Gastrocnemius medialis (tissue), 4 donors: ENCODE results near the gene PCDHA13. TPM values are rescaled to one million over a fixed set of nuclear protein-coding genes. Genes with fewer than 3 reads are reported as not detected.
A peak's percentile ranks its signal among the peaks of the same experiment; 100 is the strongest.
"Not testable (repeated sequence)": the region's sequence is repeated elsewhere in the genome, so short reads cannot be mapped to it uniquely, and the experiment has no call there.

ENCODE experiments used
- ATAC-seq, 2 donors: fragments of 150-250 bp; one replicate each; pipeline ENCODE4 v1.9.1; 2016
- DNase-seq, 2 donors: peaks; one replicate each; pipeline ENCODE4 v3.0.0-alpha.2; 2019
- H3K27ac ChIP-seq, 4 donors: fragments of 200-600 bp; sonication (generic); 1 replicate in 1 of 4; 2 replicates in 3 of 4; pipeline ENCODE4 v1.5.1; 2016 to 2018; ENCODE audit warnings: mild to moderate bottlenecking in 2 of 4, moderate library complexity in 1 of 4
- H3K27me3 ChIP-seq, 3 donors: fragments of 200-600 bp; sonication (generic) in 2 of 3; 1 replicate in 1 of 3; 2 replicates in 2 of 3; pipeline versions ENCODE4 v1.5.1 to v1.6.0; 2016 to 2019; ENCODE audit warnings: mild to moderate bottlenecking in 1 of 3, moderate library complexity in 1 of 3
- H3K36me3 ChIP-seq, 2 donors: fragments of 200-600 bp; sonication (generic) in 1 of 2; one replicate each; pipeline ENCODE4 v1.5.1; 2017 to 2018
- H3K4me1 ChIP-seq, 2 donors: fragments of 200-600 bp; sonication (generic) in 1 of 2; one replicate each; pipeline ENCODE4 v1.5.1; 2016 to 2017; ENCODE audit warnings: mild to moderate bottlenecking in 2 of 2
- H3K4me3 ChIP-seq, 4 donors: fragments of 200-600 bp; sonication (generic) in 3 of 4; 1 replicate in 1 of 4; 2 replicates in 3 of 4; pipeline ENCODE4 v1.5.1; 2016 to 2019; ENCODE audit warnings: mild to moderate bottlenecking in 2 of 4
- H3K9me3 ChIP-seq, 3 donors: fragments of 200-600 bp; sonication (generic) in 2 of 3; 1 replicate in 1 of 3; 2 replicates in 2 of 3; pipeline ENCODE4 v1.5.1; 2016 to 2019
- POLR2A ChIP-seq, 2 donors: fragments of 450-650 bp; IDR thresholded peaks; one replicate each; pipeline ENCODE4 v1.6.1; 2017; ENCODE audit warnings: antibody characterized with exemption in 2 of 2, mild to moderate bottlenecking in 2 of 2, moderate library complexity in 2 of 2
- in situ Hi-C, 4 donors: fragments of 200-750 bp; cut with MboI; loops; one replicate each; pipeline versions ENCODE4 v1.15.0 to v1.8.0; 2017; ENCODE audit warnings: low sequenced_read_pairs in 4 of 4
- intact Hi-C: fragments of 100-400 bp; cut with DNase I; formaldehyde crosslinking; loops from one replicate; pipeline ENCODE4 v1.15.1; 2023; ENCODE audit warnings: low total_unique reads
- total RNA-seq, 4 donors: library from RNA; depleted of rRNA; stranded (reverse); fragments of >200 nt; gene quantifications; one replicate each; pipeline versions ENCODE4 v1.1.0 to v1.2.3, GENCODE V29; 2016
- TF ChIP-seq, protein P1 (sequence below), 5 experiments: fragments of 450-650 bp in 3 of 5; fragments of 200-600 bp in 2 of 5; sonication (generic) in 2 of 5; IDR thresholded peaks in 4 of 5; conservative IDR thresholded peaks in 1 of 5; 1 replicate in 4 of 5; 2 replicates in 1 of 5; pipeline ENCODE4 v1.5.1; 2016 to 2019; ENCODE audit warnings: antibody characterized with exemption in 5 of 5, mild to moderate bottlenecking in 3 of 5, moderate library complexity in 3 of 5

The PCDHA13 gene
- total RNA-seq, 4 donors from 2014 or later = not detected

DNA sequence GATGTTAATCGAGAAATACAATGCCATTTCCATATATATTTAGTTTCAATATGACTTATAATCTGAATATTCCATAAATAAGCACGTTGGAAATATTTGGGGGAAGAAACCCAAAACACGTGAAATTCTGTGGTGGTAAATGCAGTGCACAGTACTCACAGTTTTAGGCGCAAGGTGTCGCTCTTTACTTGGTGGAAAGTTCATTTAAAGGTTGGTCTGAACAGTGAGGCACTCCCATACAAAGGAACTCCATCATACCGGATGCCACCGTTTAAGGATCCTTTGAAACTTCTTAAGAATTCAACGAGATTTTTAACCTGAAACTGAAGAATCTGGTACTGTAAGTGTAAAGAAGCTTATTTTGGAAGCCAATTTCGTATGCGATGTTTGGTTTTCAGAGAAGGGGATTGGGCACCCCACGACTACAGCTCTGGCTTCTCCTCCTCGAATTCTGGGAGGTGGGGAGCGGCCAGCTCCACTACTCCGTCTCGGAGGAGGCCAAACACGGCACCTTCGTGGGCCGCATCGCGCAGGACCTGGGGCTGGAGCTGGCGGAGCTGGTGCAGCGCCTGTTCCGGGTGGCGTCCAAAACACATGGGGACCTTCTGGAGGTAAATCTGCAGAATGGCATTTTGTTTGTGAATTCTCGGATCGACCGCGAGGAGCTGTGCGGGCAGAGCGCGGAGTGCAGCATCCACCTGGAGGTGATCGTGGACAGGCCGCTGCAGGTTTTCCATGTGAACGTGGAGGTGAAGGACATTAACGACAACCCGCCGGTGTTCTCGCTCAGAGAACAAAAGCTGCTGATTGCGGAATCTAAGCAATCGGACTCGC lies 13.0 kb upstream of the PCDHA13 start, which contains the start of gene PCDHA11:
TSS of gene PCDHA11 (plus strand) at position 237 of the 834 bp plus-strand sequence. CDS start at position 384, 147 bp downstream.
- H3K9me3 ChIP-seq = peaks cover 0 to 6% (median 0%) of the 10 kb centered on the region in 3 donors
- peaks cover 0 to 11% (median 0%) of the 10 kb centered on the region in 3 donors for H3K27me3 ChIP-seq

DNA sequence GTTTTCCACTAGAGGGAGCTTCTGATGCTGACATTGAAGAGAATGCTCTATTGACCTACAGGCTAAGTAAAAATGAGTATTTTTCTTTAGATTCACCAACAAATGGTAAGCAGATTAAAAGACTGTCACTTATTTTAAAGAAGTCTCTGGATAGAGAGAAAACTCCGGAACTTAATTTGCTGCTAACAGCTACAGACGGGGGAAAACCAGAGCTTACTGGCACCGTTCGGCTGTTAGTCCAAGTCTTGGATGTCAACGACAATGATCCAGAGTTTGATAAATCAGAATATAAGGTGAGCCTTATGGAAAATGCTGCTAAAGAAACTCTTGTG lies 12.4 kb upstream of the PCDHA13 start:
- Histone ChIP-seq H3K36me3 (no peaks in the 10 kb centered on the region), H3K4me1 (no peaks in the 10 kb centered on the region), H3K4me3 (no peak overlapping the region), H3K27me3 (peaks cover 0 to 11% (median 0%) of the 10 kb centered on the region in 3 donors), H3K9me3 (peaks cover 0 to 6% (median 0%) of the 10 kb centered on the region in 3 donors), H3K27ac (no peak overlapping the region)
- intact Hi-C loops = no loop called here
- DNase-seq (no peak), ATAC-seq (no peak)
- TF ChIP-seq, protein P1, sequence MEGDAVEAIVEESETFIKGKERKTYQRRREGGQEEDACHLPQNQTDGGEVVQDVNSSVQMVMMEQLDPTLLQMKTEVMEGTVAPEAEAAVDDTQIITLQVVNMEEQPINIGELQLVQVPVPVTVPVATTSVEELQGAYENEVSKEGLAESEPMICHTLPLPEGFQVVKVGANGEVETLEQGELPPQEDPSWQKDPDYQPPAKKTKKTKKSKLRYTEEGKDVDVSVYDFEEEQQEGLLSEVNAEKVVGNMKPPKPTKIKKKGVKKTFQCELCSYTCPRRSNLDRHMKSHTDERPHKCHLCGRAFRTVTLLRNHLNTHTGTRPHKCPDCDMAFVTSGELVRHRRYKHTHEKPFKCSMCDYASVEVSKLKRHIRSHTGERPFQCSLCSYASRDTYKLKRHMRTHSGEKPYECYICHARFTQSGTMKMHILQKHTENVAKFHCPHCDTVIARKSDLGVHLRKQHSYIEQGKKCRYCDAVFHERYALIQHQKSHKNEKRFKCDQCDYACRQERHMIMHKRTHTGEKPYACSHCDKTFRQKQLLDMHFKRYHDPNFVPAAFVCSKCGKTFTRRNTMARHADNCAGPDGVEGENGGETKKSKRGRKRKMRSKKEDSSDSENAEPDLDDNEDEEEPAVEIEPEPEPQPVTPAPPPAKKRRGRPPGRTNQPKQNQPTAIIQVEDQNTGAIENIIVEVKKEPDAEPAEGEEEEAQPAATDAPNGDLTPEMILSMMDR (IDR thresholded peaks at IDR 0.05 in 4 of 5, conservative IDR thresholded peaks at IDR 0.05 in 1 of 5) = no peak
- TF ChIP-seq POLR2A (IDR thresholded peaks at IDR 0.05) = no peak
- in situ Hi-C loops = no loop called here

More for the DNA sequence above, 13.0 kb upstream of the PCDHA13 start, which contains the start of gene PCDHA11:
- peak within 1 kb of the TSS in 1 of 4 donors; percentile 10 for H3K4me3 ChIP-seq
- TF ChIP-seq POLR2A (IDR thresholded peaks at IDR 0.05) = no peak
- TF ChIP-seq, protein P1 (IDR thresholded peaks at IDR 0.05 in 4 of 5, conservative IDR thresholded peaks at IDR 0.05 in 1 of 5) = no peak
- in situ Hi-C loops (no loop called here), intact Hi-C loops (no loop called here)
- no peak for ATAC-seq
- H3K27ac ChIP-seq = no peak within 1 kb of the TSS
- no peaks in the 10 kb centered on the region for H3K4me1 ChIP-seq
- no peak for DNase-seq
- H3K36me3 ChIP-seq = no peaks in the 10 kb centered on the region

DNA sequence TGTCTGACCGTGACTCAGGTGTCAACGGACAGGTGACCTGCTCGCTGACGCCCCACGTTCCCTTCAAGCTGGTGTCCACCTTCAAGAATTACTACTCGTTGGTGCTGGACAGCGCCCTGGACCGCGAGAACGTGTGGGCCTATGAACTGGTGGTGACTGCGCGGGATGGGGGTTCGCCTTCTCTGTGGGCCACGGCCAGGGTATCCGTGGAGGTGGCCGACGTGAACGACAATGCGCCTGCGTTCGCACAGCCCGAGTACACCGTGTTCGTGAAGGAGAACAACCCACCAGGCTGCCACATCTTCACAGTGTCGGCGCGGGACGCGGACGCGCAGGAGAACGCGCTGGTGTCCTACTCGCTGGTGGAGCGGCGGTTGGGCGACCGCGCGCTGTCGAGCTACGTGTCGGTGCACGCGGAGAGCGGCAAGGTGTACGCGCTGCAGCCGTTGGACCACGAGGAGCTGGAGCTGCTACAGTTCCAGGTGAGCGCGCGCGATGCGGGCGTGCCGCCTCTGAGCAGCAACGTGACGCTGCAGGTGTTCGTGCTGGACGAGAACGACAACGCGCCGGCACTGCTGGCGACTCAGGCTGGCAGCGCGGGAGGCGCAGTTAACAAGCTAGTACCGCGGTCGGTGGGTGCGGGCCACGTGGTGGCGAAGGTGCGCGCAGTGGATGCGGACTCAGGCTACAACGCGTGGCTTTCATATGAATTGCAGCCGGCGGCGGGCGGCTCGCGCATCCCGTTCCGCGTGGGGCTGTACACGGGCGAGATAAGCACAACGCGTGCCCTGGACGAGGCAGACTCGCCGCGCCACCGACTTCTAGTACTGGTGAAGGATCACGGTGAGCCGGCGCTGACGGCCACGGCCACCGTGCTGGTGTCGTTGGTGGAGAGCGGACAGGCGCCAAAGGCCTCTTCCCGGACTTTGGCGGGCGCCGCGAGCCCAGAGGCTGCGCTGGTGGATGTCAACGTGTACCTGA lies 11.4 kb upstream of the PCDHA13 start:
- Histone ChIP-seq H3K4me3 (no peak overlapping the region), H3K4me1 (no peaks in the 10 kb centered on the region), H3K9me3 (peaks cover 0 to 6% (median 0%) of the 10 kb centered on the region in 3 donors), H3K27me3 (peaks cover 0 to 15% (median 9%) of the 10 kb centered on the region in 3 donors), H3K27ac (no peak overlapping the region), H3K36me3 (no peaks in the 10 kb centered on the region)
- no peak for ATAC-seq
- TF ChIP-seq, protein P1 (IDR thresholded peaks at IDR 0.05 in 4 of 5, conservative IDR thresholded peaks at IDR 0.05 in 1 of 5) = no peak
- no peak for TF ChIP-seq POLR2A (IDR thresholded peaks at IDR 0.05)
- intact Hi-C loops (no loop called here), in situ Hi-C loops (no loop called here)
- no peak for DNase-seq

DNA sequence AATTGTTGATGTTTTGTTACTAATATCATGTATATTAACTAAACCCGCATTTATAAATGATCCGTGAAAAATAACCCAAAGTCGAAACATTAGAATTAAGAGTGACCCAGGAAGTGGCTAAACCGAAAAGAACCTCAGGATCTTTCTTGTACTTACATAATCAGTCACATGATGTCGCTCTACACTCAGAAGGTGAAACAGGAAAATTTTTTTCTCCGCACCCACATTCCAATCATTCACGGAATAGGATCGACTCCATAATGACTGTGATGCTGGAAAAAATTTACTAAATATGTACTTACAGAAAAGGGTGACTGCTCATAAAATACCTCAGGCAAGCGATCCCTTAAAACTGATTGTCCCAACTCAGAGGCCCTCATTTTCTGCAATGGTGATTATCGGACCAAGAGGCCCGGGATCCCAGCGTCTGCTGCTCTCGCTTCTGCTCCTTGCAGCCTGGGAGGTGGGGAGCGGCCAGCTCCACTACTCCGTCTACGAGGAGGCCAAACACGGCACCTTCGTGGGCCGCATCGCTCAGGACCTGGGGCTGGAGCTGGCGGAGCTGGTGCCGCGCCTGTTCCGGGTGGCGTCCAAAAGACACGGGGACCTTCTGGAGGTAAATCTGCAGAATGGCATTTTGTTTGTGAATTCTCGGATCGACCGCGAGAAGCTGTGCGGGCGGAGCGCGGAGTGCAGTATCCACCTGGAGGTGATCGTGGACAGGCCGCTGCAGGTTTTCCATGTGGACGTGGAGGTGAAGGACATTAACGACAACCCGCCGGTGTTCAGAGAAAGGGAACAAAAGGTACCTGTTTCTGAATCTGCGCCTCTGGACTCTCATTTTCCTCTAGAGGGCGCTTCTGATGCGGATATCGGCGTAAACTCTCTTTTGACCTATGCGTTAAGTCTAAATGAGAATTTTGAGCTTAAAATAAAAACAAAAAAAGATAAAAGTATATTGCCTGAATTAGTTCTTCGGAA lies 6.5 kb upstream of the PCDHA13 start, which contains the start of gene PCDHA12:
TSS of gene PCDHA12 (plus strand) at position 224 of the 981 bp plus-strand sequence. CDS start at position 389, 165 bp downstream.
- Histone ChIP-seq H3K27me3 (peaks cover 0 to 23% (median 11%) of the 10 kb centered on the region in 3 donors), H3K36me3 (no peaks in the 10 kb centered on the region), H3K27ac (no peak within 1 kb of the TSS), H3K4me3 (no peak within 1 kb of the TSS), H3K4me1 (no peaks in the 10 kb centered on the region), H3K9me3 (peaks cover 0 to 6% (median 0%) of the 10 kb centered on the region in 3 donors)
- in situ Hi-C loops = no loop called here
- intact Hi-C loops = no loop called here
- ATAC-seq = no peak
- TF ChIP-seq, protein P1 (IDR thresholded peaks at IDR 0.05 in 4 of 5, conservative IDR thresholded peaks at IDR 0.05 in 1 of 5) = no peak
- TF ChIP-seq POLR2A (IDR thresholded peaks at IDR 0.05) = no peak
- no peak for DNase-seq

DNA sequence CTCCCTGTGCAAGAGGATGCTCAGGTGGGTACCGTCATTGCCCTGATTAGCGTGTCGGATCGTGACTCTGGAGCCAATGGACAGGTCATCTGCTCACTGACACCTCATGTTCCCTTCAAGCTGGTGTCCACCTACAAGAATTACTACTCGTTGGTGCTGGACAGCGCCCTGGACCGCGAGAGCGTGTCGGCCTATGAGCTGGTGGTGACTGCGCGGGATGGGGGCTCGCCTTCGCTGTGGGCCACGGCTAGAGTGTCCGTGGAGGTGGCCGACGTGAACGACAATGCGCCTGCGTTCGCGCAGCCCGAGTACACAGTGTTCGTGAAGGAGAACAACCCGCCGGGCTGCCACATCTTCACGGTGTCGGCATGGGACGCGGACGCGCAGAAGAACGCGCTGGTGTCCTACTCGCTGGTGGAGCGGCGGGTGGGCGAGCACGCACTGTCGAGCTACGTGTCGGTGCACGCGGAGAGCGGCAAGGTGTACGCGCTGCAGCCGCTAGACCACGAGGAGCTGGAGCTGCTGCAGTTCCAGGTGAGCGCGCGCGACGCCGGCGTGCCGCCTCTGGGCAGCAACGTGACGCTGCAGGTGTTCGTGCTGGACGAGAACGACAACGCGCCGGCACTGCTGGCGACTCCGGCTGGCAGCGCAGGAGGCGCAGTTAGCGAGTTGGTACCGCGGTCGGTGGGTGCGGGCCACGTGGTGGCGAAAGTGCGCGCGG lies 5.2 kb upstream of the PCDHA13 start:
- H3K9me3 ChIP-seq, H3K4me3 ChIP-seq, H3K4me1 ChIP-seq, in situ Hi-C loops, intact Hi-C loops, H3K27ac ChIP-seq, H3K36me3 ChIP-seq, DNase-seq, ATAC-seq: not testable (repeated sequence)
- peaks cover 1 to 23% (median 17%) of the 10 kb centered on the region in 3 donors for H3K27me3 ChIP-seq
